GM13976 (cell line): ENCODE data around the gene OR52N4.
"Not testable (repeated sequence)": the region's sequence is repeated elsewhere in the genome, so short reads cannot be mapped to it uniquely, and the experiment has no call there.

Experiments
- DNase-seq: peaks from one replicate; pipeline ENCODE4 v3.0.0; 2012; ENCODE audit warnings: low spot score
- in situ Hi-C: fragments of 300-500 bp; cut with MboI; formaldehyde crosslinking; loops from one replicate; pipeline ENCODE4 v1.12.0; 2022; ENCODE audit warnings: low sequenced_read_pairs, mixed read lengths, inconsistent platforms; ENCODE audit not compliant: unreplicated experiment
- TF ChIP-seq, protein P1 (sequence below): IDR thresholded peaks from 2 replicates; pipeline ENCODE4 v1.5.1; 2012; ENCODE audit warnings: borderline replicate concordance, mild to moderate bottlenecking; ENCODE audit not compliant: insufficient read depth; ENCODE audit errors: extremely low read depth, missing control alignments, control extremely low read depth

The OR52N4 gene

GRCh38 chr11:5753943-5754342 is at the start of gene OR52N4:
OR52N4 (plus strand) TSS chr11:5754243; CDS start chr11:5754741, 498 bp downstream.
- TF ChIP-seq, protein P1, sequence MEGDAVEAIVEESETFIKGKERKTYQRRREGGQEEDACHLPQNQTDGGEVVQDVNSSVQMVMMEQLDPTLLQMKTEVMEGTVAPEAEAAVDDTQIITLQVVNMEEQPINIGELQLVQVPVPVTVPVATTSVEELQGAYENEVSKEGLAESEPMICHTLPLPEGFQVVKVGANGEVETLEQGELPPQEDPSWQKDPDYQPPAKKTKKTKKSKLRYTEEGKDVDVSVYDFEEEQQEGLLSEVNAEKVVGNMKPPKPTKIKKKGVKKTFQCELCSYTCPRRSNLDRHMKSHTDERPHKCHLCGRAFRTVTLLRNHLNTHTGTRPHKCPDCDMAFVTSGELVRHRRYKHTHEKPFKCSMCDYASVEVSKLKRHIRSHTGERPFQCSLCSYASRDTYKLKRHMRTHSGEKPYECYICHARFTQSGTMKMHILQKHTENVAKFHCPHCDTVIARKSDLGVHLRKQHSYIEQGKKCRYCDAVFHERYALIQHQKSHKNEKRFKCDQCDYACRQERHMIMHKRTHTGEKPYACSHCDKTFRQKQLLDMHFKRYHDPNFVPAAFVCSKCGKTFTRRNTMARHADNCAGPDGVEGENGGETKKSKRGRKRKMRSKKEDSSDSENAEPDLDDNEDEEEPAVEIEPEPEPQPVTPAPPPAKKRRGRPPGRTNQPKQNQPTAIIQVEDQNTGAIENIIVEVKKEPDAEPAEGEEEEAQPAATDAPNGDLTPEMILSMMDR: no peak
- in situ Hi-C loops: no loop called here
- no peak for DNase-seq

GRCh38 chr11:5705688-5706087 is 48.4 kb upstream of the OR52N4 start:
- in situ Hi-C loops: no loop called here
- TF ChIP-seq, protein P1: no peak

GRCh38 chr11:5712507-5712906 is 41.5 kb upstream of the OR52N4 start:
- DNase-seq: no peak

More at GRCh38 chr11:5705688-5706087, 48.4 kb upstream of the OR52N4 start:
- DNase-seq: no peak

GRCh38 chr11:5713695-5714094 is 40.3 kb upstream of the OR52N4 start:
- TF ChIP-seq, protein P1: no peak
- in situ Hi-C loops: no loop called here
- no peak for DNase-seq

More at GRCh38 chr11:5712507-5712906, 41.5 kb upstream of the OR52N4 start:
- TF ChIP-seq, protein P1: peak; percentile 16
- in situ Hi-C loops: no loop called here

DNA sequence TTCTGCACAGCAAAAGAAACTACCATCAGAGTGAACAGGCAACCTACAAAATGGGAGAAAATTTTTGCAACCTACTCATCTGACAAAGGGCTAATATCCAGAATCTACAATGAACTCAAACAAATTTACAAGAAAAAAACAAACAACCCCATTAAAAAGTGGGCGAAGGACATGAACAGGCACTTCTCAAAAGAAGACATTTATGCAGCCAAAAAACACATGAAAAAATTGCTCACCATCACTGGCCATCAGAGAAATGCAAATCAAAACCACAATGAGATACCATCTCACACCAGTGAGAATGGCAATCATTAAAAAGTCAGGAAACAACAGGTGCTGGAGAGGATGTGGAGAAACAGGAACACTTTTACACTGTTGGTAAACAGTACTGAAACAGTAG is 37.5 kb upstream of the OR52N4 start:
- DNase-seq, in situ Hi-C loops: not testable (repeated sequence)

DNA sequence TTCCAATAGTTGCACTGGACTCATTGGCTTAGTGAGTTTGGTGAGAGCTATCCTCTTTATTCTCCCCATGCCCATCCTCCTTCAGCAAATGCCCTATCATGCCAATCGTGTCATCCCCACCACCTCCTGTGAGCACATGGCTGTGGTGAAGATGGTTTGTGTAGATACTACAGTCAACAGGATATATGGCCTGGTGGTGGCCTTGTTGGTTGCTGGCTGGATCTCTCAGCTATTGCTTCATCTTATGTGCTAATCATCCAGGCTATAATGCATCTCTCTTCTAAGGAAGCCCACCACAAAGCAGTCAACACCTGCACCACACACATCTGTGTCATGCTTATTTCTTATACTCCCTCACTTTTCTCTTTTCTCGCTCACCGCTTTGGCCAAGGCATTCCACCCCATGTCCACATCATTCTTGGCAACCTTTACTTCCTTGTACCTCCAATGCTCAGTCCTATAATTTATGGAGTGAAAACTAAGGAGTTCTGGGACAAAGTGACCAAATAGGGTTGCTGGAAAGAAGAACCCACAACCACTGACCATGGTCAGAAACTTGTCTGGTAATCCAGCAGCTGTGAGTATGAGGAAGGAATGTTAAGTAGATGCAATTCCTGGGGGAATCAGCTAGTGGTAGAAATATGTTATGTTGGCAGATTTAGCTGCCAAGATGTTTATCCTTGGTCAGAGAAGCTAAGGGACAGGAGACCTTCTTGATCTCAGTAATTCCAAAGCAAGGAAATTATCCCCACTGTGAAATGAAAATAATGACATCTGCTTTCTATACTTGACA is 34.1 kb upstream of the OR52N4 start:
- DNase-seq: no peak
- in situ Hi-C loops: no loop called here
- TF ChIP-seq, protein P1: no peak

- in situ Hi-C loops: no loop called here
- TF ChIP-seq, protein P1: no peak
- no peak for DNase-seq
Observed at GRCh38 chr11:5722622-5723021, 31.4 kb upstream of the OR52N4 start.
